ENCODE results near the gene ENGASE. TPM values are rescaled to one million over a fixed set of nuclear protein-coding genes. Genes with fewer than 3 reads are reported as not detected.

ENGASE gene
- total and polyA plus RNA-seq, 2 experiments from 2014 or later: 9.0 to 27.1 TPM

DNA sequence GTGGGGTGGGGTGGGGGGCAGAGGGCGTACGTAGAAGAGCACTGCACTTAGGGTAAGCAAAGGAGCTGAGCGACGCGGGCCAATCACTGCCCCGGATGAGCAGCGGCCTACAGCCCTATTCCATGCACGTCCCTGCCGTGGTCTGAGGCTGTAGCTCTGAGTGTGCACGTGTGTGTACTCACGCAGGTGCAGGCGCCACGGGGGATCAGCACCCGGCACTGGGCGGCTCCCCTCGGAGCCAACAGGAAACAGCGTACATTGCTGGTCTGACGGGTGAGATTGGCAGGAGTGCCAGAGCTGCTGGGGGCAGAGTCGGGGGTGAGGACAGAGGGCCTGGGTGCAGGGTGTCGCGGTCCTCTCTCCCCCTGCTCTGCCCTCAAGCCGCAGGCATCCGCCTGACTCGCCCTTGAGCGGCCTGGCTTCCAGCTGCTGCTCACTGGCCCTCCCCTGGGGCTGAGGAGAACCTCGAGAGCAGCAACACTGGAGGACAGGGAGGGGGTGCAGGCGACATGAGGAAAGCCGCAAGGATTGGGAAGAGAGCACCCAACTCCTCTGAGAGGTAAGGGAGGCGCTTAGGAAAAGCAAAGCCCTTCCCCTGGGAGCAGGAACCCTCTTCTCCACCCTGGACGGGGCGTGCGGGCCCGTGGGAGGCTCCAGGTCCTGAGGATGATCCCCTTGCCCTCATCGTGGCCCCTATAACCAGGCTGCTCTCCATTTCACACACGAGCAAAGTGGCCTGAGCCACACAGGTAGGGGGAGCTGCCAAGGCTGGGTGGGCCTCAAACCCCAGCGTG lies 57.8 kb downstream of the ENGASE start:
- H3K27ac ChIP-seq (ENCODE audit: low read depth): no peak overlapping the region
- H4K20me1 ChIP-seq (replicated peaks; ENCODE audit: insufficient read depth): no peaks in the 10 kb centered on the region
- no peaks in the 10 kb centered on the region for H3F3A ChIP-seq (replicated peaks; ENCODE audit: low read depth)
- ATAC-seq (no peak), DNase-seq (ENCODE audit: low spot score) (no peak)
- H3K4me3 ChIP-seq: no peak overlapping the region
- Mint-ChIP-seq H3K4me3 (no peak overlapping the region), H3K27me3 (ENCODE audit: insufficient read depth, low read depth, poor library complexity) (peaks cover 15% of the 10 kb centered on the region), H3K36me3 (ENCODE audit: low read depth) (no peaks in the 10 kb centered on the region; the same call in 2 of the 3 replicates), H3K4me1 (peaks cover 5% of the 10 kb centered on the region; the same call in 2 of the 3 replicates), H3K27ac (no peak overlapping the region), H3K9me3 (no peaks in the 10 kb centered on the region; the same call in 2 of the 3 replicates)
- no peaks in the 10 kb centered on the region for H3K9me2 ChIP-seq (ENCODE audit: insufficient read depth)
- H3K27me3 ChIP-seq (ENCODE audit: insufficient read depth): no peaks in the 10 kb centered on the region
- no peaks in the 10 kb centered on the region for H3K4me1 ChIP-seq (ENCODE audit: insufficient read depth)
- no peak overlapping the region for H2AFZ ChIP-seq
- no peak for TF ChIP-seq CREB1 (CRISPR knock-in tag; IDR thresholded peaks at IDR 0.05; ENCODE audit: low read depth)
- TF ChIP-seq STAT1 (IDR thresholded peaks at IDR 0.05; ENCODE audit: unreplicated experiment): no peak
- TF ChIP-seq, protein P1, sequence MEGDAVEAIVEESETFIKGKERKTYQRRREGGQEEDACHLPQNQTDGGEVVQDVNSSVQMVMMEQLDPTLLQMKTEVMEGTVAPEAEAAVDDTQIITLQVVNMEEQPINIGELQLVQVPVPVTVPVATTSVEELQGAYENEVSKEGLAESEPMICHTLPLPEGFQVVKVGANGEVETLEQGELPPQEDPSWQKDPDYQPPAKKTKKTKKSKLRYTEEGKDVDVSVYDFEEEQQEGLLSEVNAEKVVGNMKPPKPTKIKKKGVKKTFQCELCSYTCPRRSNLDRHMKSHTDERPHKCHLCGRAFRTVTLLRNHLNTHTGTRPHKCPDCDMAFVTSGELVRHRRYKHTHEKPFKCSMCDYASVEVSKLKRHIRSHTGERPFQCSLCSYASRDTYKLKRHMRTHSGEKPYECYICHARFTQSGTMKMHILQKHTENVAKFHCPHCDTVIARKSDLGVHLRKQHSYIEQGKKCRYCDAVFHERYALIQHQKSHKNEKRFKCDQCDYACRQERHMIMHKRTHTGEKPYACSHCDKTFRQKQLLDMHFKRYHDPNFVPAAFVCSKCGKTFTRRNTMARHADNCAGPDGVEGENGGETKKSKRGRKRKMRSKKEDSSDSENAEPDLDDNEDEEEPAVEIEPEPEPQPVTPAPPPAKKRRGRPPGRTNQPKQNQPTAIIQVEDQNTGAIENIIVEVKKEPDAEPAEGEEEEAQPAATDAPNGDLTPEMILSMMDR (conservative IDR thresholded peaks at IDR 0.05; ENCODE audit: low read depth in 2 of 2): no peak
- TF ChIP-seq ZNF114 (CRISPR knock-in tag; IDR thresholded peaks at IDR 0.05): no peak
- TF ChIP-seq POLR2AphosphoS5 (IDR thresholded peaks at IDR 0.05; ENCODE audit: low read depth): no peak
- TF ChIP-seq EZH2 (IDR thresholded peaks at IDR 0.05; ENCODE audit: low read depth, unreplicated experiment): no peak
- no peak for TF ChIP-seq NANOG (IDR thresholded peaks at IDR 0.05; ENCODE audit: borderline replicate concordance)
- no peak for TF ChIP-seq JUNB (IDR thresholded peaks at IDR 0.05; ENCODE audit: unreplicated experiment)
- no peak for TF ChIP-seq ZNF331 (CRISPR knock-in tag; IDR thresholded peaks at IDR 0.05; ENCODE audit: low read depth)
- TF ChIP-seq, protein P2, sequence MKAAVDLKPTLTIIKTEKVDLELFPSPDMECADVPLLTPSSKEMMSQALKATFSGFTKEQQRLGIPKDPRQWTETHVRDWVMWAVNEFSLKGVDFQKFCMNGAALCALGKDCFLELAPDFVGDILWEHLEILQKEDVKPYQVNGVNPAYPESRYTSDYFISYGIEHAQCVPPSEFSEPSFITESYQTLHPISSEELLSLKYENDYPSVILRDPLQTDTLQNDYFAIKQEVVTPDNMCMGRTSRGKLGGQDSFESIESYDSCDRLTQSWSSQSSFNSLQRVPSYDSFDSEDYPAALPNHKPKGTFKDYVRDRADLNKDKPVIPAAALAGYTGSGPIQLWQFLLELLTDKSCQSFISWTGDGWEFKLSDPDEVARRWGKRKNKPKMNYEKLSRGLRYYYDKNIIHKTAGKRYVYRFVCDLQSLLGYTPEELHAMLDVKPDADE (IDR thresholded peaks at IDR 0.05): no peak
- no peak for TF ChIP-seq EZH2phosphoT487 (IDR thresholded peaks at IDR 0.05; ENCODE audit: unreplicated experiment)
- TF ChIP-seq, protein P3, sequence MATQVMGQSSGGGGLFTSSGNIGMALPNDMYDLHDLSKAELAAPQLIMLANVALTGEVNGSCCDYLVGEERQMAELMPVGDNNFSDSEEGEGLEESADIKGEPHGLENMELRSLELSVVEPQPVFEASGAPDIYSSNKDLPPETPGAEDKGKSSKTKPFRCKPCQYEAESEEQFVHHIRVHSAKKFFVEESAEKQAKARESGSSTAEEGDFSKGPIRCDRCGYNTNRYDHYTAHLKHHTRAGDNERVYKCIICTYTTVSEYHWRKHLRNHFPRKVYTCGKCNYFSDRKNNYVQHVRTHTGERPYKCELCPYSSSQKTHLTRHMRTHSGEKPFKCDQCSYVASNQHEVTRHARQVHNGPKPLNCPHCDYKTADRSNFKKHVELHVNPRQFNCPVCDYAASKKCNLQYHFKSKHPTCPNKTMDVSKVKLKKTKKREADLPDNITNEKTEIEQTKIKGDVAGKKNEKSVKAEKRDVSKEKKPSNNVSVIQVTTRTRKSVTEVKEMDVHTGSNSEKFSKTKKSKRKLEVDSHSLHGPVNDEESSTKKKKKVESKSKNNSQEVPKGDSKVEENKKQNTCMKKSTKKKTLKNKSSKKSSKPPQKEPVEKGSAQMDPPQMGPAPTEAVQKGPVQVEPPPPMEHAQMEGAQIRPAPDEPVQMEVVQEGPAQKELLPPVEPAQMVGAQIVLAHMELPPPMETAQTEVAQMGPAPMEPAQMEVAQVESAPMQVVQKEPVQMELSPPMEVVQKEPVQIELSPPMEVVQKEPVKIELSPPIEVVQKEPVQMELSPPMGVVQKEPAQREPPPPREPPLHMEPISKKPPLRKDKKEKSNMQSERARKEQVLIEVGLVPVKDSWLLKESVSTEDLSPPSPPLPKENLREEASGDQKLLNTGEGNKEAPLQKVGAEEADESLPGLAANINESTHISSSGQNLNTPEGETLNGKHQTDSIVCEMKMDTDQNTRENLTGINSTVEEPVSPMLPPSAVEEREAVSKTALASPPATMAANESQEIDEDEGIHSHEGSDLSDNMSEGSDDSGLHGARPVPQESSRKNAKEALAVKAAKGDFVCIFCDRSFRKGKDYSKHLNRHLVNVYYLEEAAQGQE (IDR thresholded peaks at IDR 0.05; ENCODE audit: unreplicated experiment): no peak
- TF ChIP-seq, protein P4, sequence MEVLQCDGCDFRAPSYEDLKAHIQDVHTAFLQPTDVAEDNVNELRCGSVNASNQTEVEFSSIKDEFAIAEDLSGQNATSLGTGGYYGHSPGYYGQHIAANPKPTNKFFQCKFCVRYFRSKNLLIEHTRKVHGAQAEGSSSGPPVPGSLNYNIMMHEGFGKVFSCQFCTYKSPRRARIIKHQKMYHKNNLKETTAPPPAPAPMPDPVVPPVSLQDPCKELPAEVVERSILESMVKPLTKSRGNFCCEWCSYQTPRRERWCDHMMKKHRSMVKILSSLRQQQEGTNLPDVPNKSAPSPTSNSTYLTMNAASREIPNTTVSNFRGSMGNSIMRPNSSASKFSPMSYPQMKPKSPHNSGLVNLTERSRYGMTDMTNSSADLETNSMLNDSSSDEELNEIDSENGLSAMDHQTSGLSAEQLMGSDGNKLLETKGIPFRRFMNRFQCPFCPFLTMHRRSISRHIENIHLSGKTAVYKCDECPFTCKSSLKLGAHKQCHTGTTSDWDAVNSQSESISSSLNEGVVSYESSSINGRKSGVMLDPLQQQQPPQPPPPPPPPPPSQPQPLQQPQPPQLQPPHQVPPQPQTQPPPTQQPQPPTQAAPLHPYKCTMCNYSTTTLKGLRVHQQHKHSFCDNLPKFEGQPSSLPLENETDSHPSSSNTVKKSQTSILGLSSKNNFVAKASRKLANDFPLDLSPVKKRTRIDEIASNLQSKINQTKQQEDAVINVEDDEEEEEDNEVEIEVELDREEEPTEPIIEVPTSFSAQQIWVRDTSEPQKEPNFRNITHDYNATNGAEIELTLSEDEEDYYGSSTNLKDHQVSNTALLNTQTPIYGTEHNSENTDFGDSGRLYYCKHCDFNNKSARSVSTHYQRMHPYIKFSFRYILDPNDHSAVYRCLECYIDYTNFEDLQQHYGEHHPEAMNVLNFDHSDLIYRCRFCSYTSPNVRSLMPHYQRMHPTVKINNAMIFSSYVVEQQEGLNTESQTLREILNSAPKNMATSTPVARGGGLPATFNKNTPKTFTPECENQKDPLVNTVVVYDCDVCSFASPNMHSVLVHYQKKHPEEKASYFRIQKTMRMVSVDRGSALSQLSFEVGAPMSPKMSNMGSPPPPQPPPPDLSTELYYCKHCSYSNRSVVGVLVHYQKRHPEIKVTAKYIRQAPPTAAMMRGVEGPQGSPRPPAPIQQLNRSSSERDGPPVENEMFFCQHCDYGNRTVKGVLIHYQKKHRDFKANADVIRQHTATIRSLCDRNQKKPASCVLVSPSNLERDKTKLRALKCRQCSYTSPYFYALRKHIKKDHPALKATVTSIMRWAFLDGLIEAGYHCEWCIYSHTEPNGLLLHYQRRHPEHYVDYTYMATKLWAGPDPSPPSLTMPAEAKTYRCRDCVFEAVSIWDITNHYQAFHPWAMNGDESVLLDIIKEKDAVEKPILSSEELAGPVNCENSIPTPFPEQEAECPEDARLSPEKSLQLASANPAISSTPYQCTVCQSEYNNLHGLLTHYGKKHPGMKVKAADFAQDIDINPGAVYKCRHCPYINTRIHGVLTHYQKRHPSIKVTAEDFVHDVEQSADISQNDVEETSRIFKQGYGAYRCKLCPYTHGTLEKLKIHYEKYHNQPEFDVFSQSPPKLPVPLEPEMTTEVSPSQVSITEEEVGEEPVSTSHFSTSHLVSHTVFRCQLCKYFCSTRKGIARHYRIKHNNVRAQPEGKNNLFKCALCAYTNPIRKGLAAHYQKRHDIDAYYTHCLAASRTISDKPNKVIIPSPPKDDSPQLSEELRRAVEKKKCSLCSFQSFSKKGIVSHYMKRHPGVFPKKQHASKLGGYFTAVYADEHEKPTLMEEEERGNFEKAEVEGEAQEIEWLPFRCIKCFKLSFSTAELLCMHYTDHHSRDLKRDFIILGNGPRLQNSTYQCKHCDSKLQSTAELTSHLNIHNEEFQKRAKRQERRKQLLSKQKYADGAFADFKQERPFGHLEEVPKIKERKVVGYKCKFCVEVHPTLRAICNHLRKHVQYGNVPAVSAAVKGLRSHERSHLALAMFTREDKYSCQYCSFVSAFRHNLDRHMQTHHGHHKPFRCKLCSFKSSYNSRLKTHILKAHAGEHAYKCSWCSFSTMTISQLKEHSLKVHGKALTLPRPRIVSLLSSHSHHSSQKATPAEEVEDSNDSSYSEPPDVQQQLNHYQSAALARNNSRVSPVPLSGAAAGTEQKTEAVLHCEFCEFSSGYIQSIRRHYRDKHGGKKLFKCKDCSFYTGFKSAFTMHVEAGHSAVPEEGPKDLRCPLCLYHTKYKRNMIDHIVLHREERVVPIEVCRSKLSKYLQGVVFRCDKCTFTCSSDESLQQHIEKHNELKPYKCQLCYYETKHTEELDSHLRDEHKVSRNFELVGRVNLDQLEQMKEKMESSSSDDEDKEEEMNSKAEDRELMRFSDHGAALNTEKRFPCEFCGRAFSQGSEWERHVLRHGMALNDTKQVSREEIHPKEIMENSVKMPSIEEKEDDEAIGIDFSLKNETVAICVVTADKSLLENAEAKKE (CRISPR knock-in tag; IDR thresholded peaks at IDR 0.05): no peak
- H3K36me3 ChIP-seq (ENCODE audit: insufficient read depth): no peaks in the 10 kb centered on the region
- H3K4me2 ChIP-seq: no peak overlapping the region
- no peaks in the 10 kb centered on the region for H3K79me2 ChIP-seq (replicated peaks; ENCODE audit: insufficient read depth)

Data from GM23338 (cell line).